HG02759 (cell line): ENCODE data around the gene CACNA2D4.

Source experiments
- ATAC-seq: cut with Tn5 transposase; IDR thresholded peaks from one replicate; pipeline ENCODE4 v1.9.1; 2021; ENCODE audit warnings: mild to moderate bottlenecking, moderate library complexity; ENCODE audit not compliant: unreplicated experiment

Gene CACNA2D4

GRCh38 chr12:1793426-1794210 lies 124.8 kb downstream of the CACNA2D4 start:
- ATAC-seq: no peak

GRCh38 chr12:1792406-1792805 lies 126.0 kb downstream of the CACNA2D4 start:
- no peak for ATAC-seq

- no peak for ATAC-seq
Measured at GRCh38 chr12:1791104-1791841, 127.2 kb downstream of the CACNA2D4 start.

- ATAC-seq: no peak
Measured at GRCh38 chr12:1790444-1790843, 128.0 kb downstream of the CACNA2D4 start.

DNA sequence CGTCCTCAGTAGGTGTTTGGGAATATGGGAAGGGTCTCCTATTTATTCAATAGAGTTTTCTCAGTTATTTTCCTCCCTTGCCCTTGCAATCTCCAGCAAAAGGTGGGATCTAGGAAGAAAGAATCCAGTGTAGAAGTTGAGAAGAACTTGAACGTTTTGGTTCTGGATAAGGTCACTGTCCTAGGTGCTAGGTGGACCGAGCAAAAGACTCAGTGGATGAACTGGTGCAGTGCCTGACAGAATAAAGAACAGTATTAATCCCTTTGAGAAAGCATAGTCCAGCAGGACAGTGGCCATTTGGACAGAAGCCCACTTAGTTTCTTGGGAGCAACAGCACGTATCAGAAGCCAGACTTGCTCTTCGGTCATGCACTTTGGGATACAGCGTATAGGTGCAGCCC lies 130.7 kb downstream of the CACNA2D4 start:
- no peak for ATAC-seq

GRCh38 chr12:1782215-1782614 lies 136.2 kb downstream of the CACNA2D4 start:
- ATAC-seq: no peak

DNA sequence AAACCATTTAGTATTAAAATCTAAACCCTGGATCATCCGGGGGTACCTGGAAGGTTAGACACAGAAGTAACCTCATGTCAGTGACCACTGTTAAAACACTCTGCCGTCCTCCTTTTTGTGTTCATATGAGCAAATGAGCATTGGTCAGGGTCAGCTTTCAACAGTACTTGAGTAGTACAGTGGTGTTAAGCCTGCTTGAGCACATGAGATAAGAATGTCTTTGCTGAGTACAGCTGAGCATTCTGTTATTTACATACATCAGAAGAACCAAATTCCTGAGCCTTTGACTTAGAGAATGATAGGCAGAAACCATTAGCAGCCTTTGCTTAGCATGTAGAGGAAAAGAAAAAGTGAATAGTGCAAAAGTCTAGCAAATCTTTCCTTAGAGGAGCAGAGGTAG lies 136.7 kb downstream of the CACNA2D4 start:
- no peak for ATAC-seq

GRCh38 chr12:1779783-1780182 lies 138.7 kb downstream of the CACNA2D4 start:
- ATAC-seq: no peak

DNA sequence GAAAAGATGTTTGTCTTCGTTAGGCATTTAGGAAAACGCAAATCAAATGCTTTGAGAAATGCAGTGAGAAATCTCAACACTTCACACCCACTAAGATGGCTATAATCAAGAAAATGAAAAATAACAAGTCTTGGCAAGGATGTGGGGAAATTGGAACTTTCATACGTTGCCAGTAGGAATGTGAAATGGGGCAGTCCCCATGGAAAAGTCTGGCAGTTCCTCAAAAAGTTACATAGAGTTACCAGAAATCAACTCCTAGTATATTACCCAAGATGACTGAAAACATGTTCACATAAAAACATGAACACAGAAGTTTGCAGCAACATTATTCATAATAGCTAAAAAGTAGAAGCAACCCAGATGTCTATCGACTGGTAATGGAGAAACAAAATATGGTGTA lies 139.5 kb downstream of the CACNA2D4 start:
- ATAC-seq: no peak

DNA sequence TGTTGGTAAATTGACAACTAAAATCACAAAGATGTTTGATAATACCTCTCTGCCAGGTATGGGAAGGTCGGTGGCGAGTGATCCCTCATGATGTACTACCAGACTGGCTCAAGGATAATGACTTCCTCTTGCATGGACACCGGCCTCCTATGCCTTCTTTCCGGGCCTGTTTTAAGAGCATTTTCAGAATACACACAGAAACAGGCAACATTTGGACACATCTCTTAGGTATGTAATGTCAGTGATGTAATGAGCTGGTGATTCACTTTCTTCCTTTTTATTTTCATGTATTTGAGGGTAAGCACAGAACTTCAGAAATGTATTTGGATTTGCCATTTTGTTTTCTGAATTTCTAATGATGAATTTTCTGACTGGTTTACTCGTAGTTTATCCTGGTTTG lies 140.7 kb downstream of the CACNA2D4 start:
- ATAC-seq: no peak

- ATAC-seq: no peak
Measured at GRCh38 chr12:1776170-1776921, 142.1 kb downstream of the CACNA2D4 start.

GRCh38 chr12:1773937-1774655 lies 144.4 kb downstream of the CACNA2D4 start:
- no peak for ATAC-seq

- ATAC-seq: no peak
Measured at GRCh38 chr12:1769809-1770494, 148.5 kb downstream of the CACNA2D4 start.

GRCh38 chr12:1768615-1769014 lies 149.8 kb downstream of the CACNA2D4 start:
- ATAC-seq: no peak

GRCh38 chr12:1767407-1768090 lies 150.9 kb downstream of the CACNA2D4 start:
- no peak for ATAC-seq

DNA sequence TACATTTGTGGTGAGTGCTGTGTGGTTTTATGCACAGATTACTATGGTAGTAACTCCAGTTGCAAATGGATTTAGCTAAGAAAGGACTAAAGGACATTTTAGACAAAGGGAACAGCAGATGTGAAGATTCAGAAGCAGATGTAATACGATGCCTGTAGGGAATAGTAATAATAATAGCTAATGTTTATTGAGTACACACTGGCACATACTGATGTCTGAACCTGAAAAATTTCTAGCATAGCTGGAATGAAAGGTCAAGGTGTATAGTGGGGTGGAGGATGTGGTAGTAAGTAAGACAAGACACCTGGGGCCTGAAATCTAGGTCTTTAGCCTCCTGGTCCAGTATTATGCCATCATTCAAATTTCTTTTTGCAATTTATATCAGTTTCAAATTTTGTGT lies 152.3 kb downstream of the CACNA2D4 start:
- ATAC-seq: no peak

DNA sequence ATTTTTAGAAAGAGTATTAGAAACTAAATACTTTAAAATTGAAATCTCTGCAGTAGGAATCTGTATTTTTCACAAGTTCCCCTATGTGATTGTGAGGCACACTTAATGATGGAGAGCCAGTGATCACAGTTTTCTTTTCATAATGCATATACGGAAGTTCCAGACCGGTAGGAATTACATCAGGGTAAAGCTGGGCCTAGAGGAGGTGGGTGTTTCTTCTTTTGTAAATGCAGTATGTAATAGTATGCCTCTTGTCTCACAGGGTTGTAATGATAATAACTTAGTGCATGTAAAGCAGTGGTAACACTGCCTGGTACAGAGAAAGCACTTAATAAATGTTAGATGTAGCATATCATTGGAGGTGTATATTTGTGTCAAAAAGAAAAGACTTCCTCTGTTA lies 155.3 kb downstream of the CACNA2D4 start:
- ATAC-seq: no peak

DNA sequence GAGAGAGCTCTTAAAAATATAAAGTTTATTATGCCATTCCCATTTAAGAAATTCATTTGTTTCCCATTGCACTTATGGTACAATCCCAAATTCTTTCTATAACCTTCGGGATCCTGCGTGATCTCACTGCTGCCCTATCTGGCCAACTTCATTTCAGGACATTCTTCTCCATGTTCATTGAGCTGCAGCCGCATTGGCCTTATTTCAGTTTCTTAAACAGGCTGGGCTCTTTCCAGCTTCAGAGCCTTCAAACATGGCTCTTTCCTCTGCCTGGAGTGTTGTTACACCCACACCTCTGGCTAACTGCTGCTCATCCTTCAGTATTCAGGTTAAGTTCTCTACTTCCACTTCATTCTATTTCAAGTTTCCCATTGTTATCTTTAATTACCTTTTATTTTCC lies 156.6 kb downstream of the CACNA2D4 start:
- ATAC-seq: no peak

GRCh38 chr12:1760566-1761382 lies 157.7 kb downstream of the CACNA2D4 start:
- no peak for ATAC-seq
